HT-29 (cell line): Measurements from ENCODE around the gene PLA2G1B. TPM values are rescaled to one million over a fixed set of nuclear protein-coding genes. Genes with fewer than 3 reads are reported as not detected.
A peak's percentile ranks its signal among the peaks of the same experiment; 100 is the strongest.

ENCODE experiments used
- DNase-seq: peaks from one replicate; pipeline ENCODE4 v3.0.0-alpha.2; 2015; ENCODE audit warnings: low spot score
- total RNA-seq: library from RNA; depleted of rRNA; stranded (reverse); fragments of >200 nt; shearing (Covaris generic); gene quantifications from 2 replicates; pipeline ENCODE4 v1.2.3, GENCODE V29; 2014

Gene PLA2G1B
- total RNA-seq, 1 experiment from 2014 or later, result not detected

DNA sequence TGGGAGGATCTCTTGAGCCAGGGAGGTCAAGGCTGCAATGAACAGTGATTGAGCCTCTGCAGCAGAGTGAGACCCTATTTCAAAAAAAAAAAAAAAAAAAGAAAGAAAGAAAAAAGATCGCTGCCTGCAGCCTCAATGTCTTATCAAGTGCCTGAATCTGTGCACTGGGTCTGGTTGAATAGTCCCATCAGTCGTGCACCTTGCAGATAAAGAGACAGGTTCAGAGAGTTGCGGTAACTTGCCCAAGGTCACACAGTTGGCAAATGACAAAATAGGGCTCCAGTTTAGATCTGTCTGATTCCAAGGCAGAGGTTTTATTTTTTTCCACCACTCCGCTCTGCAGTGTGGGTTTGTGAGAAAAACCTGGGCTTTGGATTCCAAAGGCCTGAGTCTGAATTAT, 649 bp upstream of the PLA2G1B start:
- DNase-seq, result no peak

- DNase-seq, result no peak
Measured at GRCh38 chr12:120324841-120325417, 2.6 kb downstream of the PLA2G1B start.

- DNase-seq, result no peak
Measured at GRCh38 chr12:120323772-120324171, 3.8 kb downstream of the PLA2G1B start.

- DNase-seq, result peak; percentile 75
Measured at GRCh38 chr12:120321382-120322202, 6.0 kb downstream of the PLA2G1B start.

- peak; percentile 99 for DNase-seq
Measured at GRCh38 chr12:120317224-120318105, 10.1 kb downstream of the PLA2G1B start.

DNA sequence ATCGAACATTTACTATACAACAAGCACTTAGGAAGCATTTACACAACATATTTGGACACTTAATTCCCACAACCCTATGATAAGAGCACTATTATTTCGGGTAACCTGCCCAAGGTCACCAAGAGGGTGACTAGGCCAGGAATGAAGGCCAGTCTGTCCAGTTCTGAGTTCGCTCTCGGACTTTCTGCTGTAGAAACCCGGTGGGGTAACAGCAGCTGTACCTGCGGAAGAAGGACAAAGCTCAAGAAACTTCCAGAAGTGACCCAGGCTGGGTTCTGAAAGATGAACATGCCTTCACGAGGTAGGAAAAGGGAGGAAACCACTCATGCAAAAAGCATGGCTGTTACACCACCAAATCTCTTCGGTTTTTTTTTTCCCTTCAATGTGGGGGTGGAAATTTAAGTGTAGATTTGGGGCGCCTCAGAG, 10.8 kb downstream of the PLA2G1B start:
- DNase-seq, result no peak

- peak; percentile 42 for DNase-seq
Measured at GRCh38 chr12:120314220-120314619, 13.4 kb downstream of the PLA2G1B start.

DNA sequence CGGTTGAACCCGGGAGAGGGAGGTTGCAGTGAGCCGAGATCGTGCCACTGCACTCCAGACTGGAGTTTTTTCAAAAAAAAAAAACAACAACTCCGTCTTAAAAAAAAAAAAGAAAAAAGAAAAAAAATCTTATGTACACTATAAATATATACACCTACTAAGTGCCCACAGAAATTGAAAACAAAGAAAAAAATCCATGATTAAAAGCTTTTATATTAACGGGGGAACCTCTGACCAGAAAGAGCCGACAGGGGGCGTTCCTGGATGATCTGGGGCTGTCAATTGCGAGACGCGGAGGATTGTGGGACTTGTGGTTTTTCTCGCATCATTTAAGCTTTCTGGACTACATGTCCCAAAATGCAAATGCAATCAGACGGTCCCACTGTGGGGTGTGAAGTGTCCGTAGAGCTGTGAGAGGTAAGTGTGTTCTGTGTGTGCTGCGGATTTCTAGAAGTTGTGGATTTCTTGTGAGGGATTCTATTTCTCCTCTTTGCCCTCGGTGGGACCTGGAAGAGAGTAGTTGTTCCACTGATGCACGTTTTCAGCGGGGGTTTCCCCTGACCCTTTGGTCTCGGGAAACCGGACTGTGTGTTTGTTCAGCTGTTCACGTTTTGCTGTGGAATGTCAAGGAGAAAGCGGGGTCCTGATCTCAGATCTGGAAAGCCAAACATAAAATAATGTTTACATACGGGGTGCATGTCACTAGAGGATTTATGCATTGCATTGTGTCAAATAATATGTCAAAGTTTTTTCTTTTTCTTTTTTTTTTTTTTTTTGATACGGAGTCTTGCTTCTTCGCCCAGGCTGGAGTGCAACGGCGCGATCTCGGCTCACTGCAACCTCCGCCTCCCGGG, 25.4 kb downstream of the PLA2G1B start, which contains the start of gene SIRT4:
SIRT4 (plus strand) TSS at position 360 of the 854 bp plus-strand sequence. CDS start 1,241 bp downstream, outside the sequence.
- peak; percentile 97 for DNase-seq

DNA sequence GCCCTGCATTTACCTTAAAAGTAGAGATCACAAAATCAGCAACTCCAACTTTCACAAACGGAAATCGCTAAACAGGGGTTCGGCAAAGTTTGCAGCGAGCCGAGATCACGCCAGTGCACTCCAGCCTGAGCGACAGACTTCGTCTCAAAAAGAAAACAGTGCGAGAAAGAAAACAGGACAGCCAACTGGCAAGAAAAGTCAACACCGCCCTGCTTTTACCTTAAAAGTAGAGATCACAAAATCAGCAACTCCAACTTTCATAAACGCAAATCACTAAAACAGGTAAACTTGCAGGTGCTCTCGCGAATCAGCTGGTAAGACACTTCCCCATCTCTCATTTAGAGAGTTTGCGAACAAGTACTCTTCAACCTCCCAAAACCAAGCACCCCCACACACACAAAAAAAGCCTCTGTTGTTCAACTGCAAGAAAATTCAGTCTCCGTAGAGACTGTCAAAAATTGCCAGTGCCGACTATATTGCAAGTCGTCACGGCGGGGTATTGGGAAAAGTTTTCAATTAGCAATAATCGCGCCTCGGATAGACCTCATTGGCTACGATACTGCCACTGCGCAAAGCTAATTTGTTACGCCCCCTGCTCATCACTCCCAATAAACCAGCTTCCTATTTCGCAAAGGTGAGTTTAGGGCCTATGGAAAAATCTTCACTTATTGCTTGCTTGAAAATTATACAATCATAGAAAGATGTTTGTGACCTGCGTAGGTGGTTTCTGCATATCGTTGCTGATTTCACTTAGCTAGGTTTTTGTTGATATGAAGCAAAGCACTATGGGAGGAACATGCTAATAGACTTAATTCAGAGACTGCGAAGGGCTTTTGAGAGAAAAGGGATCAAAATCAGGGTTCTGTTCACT, 34.7 kb downstream of the PLA2G1B start, which contains the start of gene RNU4-1:
RNU4-1 (minus strand) TSS at position 577 of the 871 bp plus-strand sequence.
- DNase-seq, result peak; percentile 95

GRCh38 chr12:120292411-120292660, 35.2 kb downstream of the PLA2G1B start:
- DNase-seq, result no peak

- DNase-seq, result peak; percentile 92
Measured at GRCh38 chr12:120290609-120291305, 36.8 kb downstream of the PLA2G1B start.

GRCh38 chr12:120287491-120287890, 40.1 kb downstream of the PLA2G1B start:
- DNase-seq, result no peak

GRCh38 chr12:120286768-120287490, 40.6 kb downstream of the PLA2G1B start:
- no peak for DNase-seq

GRCh38 chr12:120284381-120284780, 43.2 kb downstream of the PLA2G1B start:
- DNase-seq, result no peak

GRCh38 chr12:120283318-120283717, 44.3 kb downstream of the PLA2G1B start:
- DNase-seq, result no peak

DNA sequence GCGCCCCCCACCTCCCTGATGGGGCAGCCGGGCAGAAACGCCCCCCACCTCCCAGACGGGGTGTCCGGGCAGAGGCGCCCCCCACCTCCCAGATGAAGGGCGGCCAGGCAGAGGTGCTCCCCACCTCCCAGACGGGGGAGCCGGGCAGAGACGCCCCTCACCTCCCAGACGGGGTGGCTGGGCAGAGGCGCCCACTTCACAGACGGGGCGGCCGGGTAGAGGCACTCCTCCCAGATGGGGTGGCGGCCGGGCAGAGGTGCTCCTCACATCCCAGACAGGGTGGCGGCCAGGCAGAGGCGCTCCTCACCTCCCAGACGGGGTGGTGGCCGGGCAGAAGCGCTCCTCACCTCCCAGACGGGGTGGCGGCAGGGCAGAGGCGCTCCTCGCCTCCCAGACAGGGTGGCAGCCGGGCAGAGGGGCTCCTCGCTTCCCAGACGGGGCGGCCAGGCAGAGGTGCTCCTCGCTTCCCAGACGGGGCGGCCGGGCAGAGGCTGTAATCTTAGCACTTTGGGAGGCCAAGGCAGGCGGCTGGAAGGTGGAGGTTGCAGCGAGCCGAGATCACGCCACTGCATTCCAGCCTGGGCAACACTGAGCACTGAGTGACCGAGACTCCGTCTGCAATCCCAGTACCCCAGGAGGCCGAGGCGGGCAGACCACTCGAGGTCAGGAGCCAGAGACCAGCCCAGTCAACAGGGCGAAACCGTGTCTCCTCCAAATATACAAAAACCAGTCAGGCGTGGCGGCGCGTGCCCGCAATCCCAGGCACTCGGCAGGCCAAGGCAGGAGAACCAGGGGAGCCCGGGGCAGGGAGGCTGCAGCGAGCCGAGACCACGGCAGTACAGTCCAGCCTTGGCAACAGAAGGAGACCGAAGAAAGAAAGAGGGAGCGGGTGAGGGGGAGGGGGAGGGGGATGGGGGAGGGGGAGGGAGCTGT, 49.2 kb downstream of the PLA2G1B start:
- DNase-seq, result no peak

DNA sequence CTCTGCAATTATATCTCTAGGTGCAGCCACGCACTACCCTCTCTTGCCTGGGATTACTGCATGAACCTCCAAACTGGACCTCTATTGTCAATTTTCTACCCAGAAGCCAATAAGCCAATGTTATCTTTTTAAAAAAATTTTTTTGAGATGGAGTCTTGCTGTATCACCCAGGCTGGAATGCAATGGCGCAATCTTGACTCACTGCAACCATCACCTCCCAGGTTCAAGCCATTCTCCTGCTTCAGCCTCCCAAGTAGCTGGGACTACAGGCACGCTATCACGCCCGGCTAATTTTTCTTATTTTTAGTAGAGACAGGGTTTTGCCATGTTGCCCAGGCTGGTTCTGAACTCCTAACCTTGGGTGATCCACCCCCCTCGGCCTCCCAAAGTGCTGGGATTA, 50.8 kb downstream of the PLA2G1B start:
- DNase-seq, result no peak
